Stimulated activated CD4-positive, alpha-beta T cell treated with anti-CD3 and anti-CD28 coated beads, Interleukin-12 subunit alpha, Interleukin-12 subunit beta, amount 100 ng/mL, for 48 hours (primary cell): Measurements from ENCODE around the gene RHBDD1.

Source experiments
- DNase-seq, 3 donors: peaks; one replicate each; pipeline ENCODE4 v3.0.0-alpha.2; 2020; ENCODE audit warnings: low read depth in 2 of 3, low spot score in 1 of 3

RHBDD1 gene

DNA sequence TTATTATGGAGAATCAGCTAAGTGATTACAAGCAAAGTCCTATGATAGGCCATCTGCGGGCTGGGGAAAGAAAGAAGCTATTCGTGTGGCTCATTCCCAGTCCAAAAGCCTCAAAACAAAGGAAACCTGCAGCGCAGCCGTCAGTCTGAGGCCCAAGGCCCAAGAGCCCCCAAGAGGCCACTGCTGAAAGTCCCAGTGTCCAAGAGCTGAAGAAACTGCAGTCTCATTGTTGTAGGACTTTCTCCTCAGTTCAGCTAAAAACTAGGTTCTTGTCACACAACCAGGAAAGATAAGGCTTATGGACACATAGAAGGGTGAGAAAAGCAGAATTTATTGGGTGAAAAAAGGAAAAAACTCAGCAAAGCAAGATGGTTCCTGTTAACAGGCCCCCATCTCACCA, 143.2 kb downstream of the RHBDD1 start:
- no peak for DNase-seq

GRCh38 chr2:226981791-226982326, 146.0 kb downstream of the RHBDD1 start:
- no peak for DNase-seq

DNA sequence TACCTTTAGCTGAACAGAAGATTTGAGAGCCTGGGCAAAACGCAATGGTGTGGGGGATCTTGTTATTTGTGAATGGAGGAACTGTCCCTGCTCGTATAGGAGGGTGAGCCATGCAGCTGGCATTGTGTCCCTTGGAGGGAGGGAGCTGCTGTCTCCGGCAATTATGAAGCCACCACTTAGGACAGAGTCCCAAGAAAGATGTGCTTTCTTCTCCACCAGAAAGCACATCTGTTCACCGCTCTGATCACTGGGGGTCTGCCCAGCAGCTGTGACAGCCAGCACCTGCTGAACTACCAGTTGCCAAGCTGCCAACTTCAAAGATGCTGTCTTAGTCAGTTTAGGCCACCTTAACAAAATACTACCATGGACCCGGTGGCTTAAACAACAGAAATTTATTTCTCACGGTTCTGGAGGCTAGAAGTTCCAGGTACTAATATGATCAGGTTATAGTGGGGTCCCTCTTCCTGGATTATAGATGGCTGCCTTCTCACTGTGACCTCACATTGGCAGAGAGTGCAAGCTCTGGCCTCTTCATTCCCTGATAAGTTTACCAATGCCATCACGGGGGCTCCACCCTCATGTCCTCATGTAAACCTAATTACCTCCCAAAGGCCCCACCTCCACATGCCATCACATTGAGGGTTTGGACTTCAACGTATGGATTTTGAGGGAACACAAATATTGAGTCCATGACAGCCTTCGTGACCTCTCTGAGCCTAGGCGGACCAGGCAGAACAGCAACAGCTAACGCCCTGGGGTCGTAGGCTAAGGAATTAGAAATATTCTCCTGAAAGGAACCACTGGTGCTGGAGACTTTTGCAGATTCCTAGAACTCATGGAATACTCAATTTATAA, 148.3 kb downstream of the RHBDD1 start:
- DNase-seq, result no peak

DNA sequence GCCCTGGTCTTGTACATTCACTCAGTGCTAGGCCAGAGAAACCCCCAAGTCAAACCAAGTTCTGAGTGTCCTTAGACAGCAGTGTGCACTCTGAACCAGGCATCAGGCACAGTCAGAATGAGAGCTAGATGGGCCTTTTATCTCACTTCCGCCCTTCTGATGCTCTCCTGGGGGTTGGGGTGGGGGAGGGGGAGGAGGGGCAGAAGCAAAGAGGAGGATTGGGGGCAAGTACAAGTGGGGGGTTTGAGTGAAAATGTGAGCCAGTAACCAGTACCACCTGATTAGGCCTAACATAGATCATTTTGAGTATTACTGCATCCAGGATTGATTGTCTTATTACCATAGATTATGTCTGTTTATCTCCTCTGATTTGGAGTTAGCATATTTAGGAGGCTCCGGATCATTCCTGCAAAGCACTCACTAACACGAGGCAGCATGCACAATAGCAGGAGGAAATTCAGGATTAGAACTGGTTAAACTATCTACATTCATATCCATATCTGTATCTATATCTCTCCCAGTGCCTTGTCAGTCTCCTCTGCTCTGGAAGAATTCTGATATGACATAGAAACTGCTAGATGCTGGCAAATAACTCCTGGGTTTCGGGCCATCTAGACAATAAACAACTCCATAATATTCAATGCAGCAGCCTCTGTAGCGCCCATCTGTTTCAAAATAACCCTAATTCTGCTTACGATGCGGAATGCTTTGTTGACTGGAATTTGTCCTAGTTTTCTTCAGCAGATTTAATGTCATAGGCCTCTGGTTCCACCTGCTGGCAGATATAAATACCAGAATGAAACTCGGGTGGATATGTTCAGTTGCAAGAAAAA, 149.1 kb downstream of the RHBDD1 start:
- DNase-seq, result peak in 1 of 3 donors; percentile 20

- no peak for DNase-seq
These were observed 149.7 kb downstream of the RHBDD1 start for GRCh38 chr2:226985583-226985946.

- no peak for DNase-seq
These were observed 155.8 kb downstream of the RHBDD1 start for GRCh38 chr2:226991663-226992062.

DNA sequence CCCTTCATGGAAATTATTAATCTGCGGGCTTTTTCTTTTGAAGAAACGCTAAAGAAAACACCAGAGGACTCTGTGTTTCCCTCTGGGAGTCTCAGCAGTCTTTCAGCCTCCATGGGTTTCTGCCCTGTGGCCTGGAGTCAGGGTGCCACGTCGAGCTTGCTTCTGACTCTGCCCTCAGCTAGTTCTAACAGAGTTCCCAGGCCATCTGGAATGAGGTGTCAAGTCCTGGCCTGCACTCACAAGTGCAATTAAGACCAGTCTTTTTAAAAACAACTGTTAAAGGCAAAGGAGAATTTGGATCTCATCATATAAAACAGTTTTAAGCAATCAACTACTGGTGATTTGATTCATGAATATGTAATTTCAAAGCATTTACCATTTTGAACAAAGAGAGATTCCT, 157.3 kb downstream of the RHBDD1 start:
- DNase-seq, result no peak

DNA sequence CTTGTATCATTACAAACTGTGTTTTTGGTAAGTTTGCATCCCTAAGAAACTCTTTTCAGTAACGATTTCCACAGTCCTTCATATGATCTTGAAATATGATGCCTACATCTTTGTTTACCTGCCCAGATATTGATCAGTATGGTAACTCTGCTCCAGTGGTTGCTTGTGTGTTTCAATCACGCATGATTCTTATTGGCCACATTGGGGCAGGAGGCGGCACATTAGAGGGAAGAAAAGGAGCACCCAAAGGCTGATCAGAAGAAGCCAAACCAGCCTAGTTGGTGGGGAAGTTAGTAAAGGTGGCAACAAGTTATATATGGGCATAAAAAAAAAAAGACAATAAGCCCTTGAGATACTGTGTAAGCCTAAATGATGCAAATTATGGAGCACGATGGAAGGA, 158.9 kb downstream of the RHBDD1 start:
- no peak for DNase-seq

- DNase-seq, result peak; percentile 28 to 69 (median 39)
These were observed 159.8 kb downstream of the RHBDD1 start for GRCh38 chr2:226995625-226996041.

DNA sequence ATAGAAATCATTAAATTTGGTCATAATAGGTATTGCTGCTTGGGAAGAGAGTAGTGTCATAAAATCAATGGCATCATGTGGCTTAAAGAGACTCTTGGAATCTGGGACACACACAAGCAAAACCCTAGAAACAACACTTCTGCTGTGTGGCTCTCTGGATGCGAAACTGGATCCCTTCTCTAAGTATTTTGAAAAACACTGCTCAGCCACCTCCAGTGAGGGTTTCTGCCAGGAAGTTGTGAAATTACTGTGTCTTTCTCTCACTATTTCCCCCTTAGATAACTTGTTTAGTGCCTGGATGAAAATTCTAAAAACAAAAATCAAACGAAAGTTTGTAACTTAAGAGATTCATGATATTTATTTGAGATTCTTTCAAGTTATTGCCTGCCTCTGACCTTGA, 163.8 kb downstream of the RHBDD1 start:
- DNase-seq, result no peak

GRCh38 chr2:227000123-227000522, 164.3 kb downstream of the RHBDD1 start:
- no peak for DNase-seq

GRCh38 chr2:227004482-227004881, 168.6 kb downstream of the RHBDD1 start:
- no peak for DNase-seq

- DNase-seq, result no peak
These were observed 170.5 kb downstream of the RHBDD1 start for GRCh38 chr2:227006189-227006897.

DNA sequence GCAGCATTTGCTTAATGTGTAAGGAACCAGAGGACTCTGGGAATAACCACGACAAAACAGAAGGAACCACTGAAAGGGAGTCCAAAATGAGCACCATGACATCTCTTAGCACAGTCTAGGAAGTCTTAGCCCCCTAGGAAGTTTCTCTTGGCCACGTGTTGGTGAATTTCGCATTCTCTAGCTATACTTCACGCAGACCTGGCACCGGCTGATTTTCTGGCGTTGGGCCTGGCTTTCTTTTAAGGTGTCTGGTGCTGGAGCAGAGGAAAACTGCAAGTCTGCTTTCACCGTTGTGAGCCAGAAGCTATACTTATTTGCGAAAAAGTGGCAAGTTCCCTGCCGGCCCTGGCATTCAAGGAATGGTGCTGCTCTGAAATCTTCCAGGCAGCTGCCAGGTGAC, 171.3 kb downstream of the RHBDD1 start:
- no peak for DNase-seq

DNA sequence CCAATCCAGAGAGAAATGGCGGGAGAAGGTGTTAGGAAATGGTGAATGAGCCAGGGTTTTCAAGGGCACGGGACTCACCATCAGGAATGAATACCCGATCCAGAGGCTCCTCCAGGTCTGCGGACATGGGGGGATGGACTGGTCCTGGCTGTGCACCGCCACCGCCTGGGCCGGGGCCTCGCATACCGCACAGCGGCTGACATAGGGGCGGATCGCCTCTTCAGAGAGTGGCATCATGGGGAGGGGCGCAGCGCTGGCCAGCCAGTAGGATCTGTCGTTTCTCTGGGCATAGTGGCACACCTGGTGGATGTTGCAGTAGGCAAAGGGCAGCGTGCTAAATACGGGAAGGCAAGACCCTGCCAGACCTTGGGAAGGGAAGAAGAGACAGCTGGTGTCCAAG, 172.1 kb downstream of the RHBDD1 start:
- DNase-seq, result no peak

- no peak for DNase-seq
These were observed 174.6 kb downstream of the RHBDD1 start for GRCh38 chr2:227010433-227010832.

DNA sequence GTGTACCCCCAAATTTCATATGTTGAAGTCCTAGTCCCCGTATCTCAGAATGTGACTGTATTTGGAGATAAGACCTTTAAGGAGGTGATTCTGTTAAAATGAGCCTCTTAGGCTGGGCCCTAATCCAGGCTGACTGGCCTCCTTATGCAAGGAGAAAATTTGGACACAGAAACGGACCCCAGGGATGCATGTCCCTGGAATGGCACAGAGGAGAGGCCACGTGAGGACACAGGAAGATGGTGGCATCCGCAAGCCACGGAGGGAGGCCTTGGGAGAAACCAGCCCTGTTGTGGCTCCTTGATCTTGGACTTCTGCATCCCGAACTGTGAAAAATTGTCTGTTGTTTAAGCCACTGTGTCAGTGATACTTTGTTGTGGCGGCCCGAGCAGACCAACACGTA, 177.5 kb downstream of the RHBDD1 start:
- DNase-seq, result no peak

GRCh38 chr2:227013881-227014280, 178.0 kb downstream of the RHBDD1 start:
- DNase-seq, result no peak

DNA sequence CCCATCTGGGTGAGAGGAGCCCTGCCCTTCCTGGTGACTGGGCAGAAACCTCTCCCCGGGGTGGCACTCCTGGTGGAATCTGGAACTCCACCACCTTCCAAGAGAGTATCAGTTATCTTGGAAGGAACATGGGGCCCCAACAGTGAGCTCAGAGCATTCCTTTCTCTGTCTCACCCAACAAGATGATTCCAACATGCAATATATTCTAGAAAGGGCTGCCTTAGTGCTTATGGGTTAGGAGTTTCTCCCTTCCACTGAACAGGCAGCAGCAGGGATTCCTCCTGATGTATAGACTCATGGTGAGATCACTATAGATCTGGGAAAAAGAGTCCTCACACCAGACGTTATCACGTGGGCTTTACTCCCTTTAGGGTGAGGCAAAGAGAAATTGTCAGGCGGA, 181.0 kb downstream of the RHBDD1 start:
- no peak for DNase-seq

DNA sequence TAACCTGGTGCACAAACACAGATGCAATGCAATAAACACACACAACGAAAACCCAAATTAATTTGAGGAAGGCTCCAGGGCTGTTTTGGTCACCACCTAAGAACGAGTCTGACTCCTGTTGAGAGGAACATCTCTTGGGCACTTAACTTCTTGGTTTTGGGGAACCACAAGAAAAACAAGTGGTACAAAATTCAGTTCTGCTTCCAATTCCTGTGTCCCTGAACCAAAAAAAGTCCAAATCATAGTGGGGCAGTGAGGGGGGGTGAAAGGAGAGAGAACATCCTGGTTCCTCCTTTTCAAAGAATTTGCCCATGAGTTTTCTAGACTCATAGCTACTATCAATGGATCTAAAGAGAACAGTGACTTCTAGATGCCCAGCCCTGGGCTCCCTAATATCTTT, 184.6 kb downstream of the RHBDD1 start:
- no peak for DNase-seq

- no peak for DNase-seq
These were observed 186.8 kb downstream of the RHBDD1 start for GRCh38 chr2:227022608-227023007.
